GM12864 (cell line): ENCODE measurements around the gene AHNAK2.
A peak's percentile ranks its signal among the peaks of the same experiment; 100 is the strongest.
"Not testable (repeated sequence)": the region's sequence is repeated elsewhere in the genome, so short reads cannot be mapped to it uniquely, and the experiment has no call there.

ENCODE experiments used
- DNase-seq: peaks from one replicate; pipeline ENCODE4 v3.0.0-alpha.2; 2011; ENCODE audit warnings: low read depth
- H3K4me3 ChIP-seq: 2 replicates; pipeline ENCODE4 v1.5.1; 2011; ENCODE audit warnings: mild to moderate bottlenecking, low read depth, low read length, control low read depth
- CTCF ChIP-seq: IDR thresholded peaks from 2 replicates; pipeline ENCODE4 v1.5.1; 2011; ENCODE audit warnings: low read depth, mild to moderate bottlenecking, moderate library complexity, low read length, control low read depth, inconsistent platforms; ENCODE audit errors: missing control alignments

Gene AHNAK2

GRCh38 chr14:104977681-104978653 lies at the start of gene AHNAK2:
Gene AHNAK2 (minus strand): TSS chr14:104978374. CDS start chr14:104978237, 137 bp downstream.
- no peak for TF ChIP-seq CTCF
- DNase-seq, result no peak
- H3K4me3 ChIP-seq, result no peak within 1 kb of the TSS; the same call in 1 of the 2 replicates

- not testable (repeated sequence) for H3K4me3 ChIP-seq, DNase-seq
Measured at GRCh38 chr14:105027718-105028117, 49.5 kb upstream of the AHNAK2 start.

GRCh38 chr14:105026802-105027563 lies 48.8 kb upstream of the AHNAK2 start:
- H3K4me3 ChIP-seq, result no peak overlapping the region
- TF ChIP-seq CTCF, result no peak
- peak; percentile 58 for DNase-seq

GRCh38 chr14:105026033-105026785 lies 48.0 kb upstream of the AHNAK2 start:
- peak; percentile 83 for DNase-seq
- peak overlapping the region; percentile 9; the same call in 1 of the 2 replicates for H3K4me3 ChIP-seq
- TF ChIP-seq CTCF, result no peak

- no peak for DNase-seq
- no peak for TF ChIP-seq CTCF
- H3K4me3 ChIP-seq, result no peak overlapping the region
Measured at GRCh38 chr14:105025429-105025828, 47.3 kb upstream of the AHNAK2 start.

GRCh38 chr14:105023791-105024480 lies 45.8 kb upstream of the AHNAK2 start:
- peak overlapping the region; percentile 8; the same call in 1 of the 2 replicates for H3K4me3 ChIP-seq
- DNase-seq, result no peak

More at GRCh38 chr14:105023791-105024480, 45.8 kb upstream of the AHNAK2 start:
- TF ChIP-seq CTCF, result no peak
